HG02623 (cell line): Measurements from ENCODE around the gene KRTAP13-1.

Experiments
- ATAC-seq: cut with Tn5 transposase; IDR thresholded peaks from one replicate; pipeline ENCODE4 v1.9.1; 2021; ENCODE audit warnings: moderate library complexity; ENCODE audit not compliant: unreplicated experiment

KRTAP13-1 gene, protein sequence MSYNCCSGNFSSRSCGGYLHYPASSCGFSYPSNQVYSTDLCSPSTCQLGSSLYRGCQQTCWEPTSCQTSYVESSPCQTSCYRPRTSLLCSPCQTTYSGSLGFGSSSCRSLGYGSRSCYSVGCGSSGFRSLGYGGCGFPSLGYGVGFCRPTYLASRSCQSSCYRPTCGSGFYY

DNA sequence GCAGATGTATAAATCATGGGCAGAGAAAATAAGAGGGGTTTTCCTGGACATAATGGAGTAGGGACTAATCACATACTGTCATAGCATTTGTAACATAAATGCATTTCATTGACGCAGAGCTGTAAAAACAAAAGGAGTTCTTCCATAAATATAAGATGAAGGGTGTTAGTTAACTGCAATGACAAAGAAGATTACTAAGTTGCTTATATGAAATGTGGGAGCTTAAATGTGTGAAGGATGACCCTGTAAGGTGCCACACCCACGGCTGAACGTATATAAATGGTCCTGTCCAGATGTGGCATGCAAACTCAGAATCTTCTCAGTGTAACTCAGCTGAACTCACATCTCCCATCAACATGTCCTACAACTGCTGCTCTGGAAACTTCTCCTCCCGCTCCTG, at the start of gene KRTAP13-1:
KRTAP13-1 (plus strand) TSS at position 301 of the 400 bp plus-strand sequence; CDS start at position 357, 56 bp downstream.
- no peak for ATAC-seq

DNA sequence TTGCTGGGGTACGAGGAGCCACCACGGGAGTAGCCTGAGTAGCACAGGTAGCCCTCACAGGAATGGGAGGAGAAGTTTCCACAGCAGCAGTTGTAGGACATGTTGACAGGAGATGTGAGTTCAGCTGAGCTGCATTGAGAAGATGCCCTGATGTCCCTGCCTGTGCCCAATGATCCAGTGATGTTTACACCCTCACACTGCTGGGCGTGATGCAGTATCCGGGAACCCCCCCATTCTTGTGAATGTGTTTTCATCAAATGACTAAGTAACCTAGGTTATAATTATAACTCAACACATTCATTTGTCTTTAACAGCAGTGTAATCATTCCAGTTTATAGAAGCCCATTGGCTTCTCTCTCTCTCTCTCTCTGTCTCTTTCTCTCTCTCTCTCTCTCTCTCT, 47.3 kb upstream of the KRTAP13-1 start, which contains the start of gene KRTAP23-1:
KRTAP23-1 (minus strand) TSS at position 101 of the 400 bp plus-strand sequence; CDS start at position 101, 0 bp downstream.
- ATAC-seq = no peak

DNA sequence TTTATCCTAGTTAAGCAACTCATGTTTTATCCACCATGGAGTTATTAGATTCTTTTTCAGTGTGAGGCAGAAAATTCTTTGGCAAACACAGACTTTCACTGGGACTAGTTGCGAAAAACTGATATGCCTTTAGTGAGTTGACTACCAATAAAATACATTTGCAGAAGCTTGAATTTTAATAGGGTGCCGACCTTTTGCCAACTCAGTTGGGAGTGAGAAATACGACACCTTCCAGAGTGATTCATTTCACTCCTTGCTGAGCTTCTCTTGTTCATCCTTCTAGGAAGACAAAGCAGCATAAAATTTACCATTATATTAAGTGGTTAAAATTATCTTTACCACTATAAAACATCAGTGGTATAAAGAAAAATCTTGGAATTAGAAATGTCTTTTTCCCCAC, 46.3 kb upstream of the KRTAP13-1 start:
- no peak for ATAC-seq

DNA sequence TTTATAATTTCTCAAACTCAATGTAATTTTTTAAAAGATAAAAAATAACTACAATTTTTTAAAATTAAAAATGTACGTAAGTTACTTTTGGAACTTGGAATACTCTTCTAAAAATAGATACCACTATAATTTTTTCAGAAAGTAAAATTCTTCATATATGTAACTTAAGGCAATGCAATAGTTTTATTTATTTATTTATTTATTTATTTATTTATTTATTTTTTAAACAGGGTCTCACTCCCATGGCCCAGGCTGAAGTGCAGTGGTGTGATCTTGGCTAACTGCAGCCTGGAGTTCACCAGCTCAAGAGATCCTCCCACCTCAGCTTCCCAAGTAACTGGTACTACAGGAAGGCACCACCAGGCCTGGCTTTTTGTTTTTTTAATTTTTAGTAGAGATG, 44.3 kb upstream of the KRTAP13-1 start:
- no peak for ATAC-seq

DNA sequence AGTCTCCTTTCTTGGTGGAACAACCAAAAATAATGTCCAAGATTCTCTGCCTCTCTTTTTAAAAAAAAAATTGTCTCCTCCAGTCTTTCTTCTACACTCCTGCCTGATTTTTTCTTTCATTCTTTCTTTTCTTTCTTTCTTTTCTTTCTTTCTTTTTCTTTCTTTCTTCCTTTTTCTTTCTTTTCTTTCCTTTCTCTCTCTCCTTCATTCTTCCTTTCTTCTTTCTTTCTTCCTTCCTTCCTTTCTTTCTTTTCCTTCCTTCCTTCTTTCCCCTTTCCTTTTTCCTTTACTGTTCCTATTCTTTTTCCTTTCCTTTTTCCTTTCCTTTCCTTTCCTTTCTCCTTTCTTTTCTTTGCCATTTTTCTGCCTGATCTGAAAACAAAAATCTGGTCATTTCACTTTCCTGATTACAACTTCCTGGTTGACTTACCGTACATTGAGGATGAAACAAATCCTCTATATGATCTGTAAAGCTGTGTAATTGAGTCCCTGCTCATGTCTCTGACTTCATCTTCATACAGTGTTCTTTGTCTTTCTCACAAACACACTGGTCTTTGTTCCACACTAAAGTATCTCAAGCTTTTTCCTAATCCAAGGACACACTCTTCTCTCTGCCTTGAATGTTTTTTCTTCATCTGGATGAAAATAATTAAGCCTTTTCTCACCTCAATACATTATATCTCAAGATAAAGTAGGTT, 41.4 kb upstream of the KRTAP13-1 start:
- ATAC-seq = no peak

DNA sequence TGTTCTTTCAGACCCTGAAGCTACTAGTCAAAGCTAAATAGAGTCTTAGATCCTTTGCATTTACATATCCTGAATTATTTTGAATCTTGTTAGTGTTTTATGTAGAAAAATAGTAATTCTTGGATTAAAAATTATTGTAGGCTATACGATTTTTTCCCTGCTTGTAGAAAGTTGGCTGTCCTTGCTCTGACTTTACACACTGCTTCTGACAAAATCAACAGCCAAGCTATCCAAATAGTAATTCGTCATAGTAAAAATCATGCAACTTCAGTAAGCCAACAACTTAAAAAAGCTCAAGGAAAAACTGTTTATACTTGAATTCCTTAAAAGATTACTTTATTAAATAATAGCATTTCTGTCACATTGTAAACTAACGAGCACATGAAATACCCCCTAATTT, 39.9 kb upstream of the KRTAP13-1 start:
- no peak for ATAC-seq

DNA sequence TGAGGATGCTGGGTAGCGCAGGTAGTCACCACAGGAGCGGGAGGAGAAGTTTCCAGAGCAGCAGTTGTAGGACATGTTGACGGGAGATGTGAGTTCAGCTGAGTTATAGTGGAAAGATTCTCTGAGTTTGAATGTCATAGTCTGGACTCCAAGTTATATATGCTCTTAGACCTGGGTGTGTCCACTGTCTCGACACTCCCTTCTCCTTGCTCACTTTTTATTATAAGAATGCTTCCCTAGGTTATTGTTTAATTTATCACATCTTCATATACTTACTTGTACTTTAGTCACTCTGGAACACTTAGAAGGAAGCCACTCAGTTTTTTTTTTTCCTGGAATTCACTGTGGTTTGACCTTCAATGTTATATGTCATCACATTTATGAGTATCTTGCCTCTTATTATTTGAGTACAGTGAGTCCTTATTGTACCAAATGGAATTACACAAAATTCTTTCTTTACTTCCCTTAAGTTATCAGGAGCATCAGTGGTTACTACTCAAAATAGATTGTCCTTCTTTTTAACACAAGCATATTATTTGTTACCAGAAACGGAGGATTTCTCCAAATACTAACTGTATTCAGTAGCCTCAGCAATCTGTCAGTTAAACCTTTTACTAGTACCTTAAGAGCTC, 23.6 kb upstream of the KRTAP13-1 start, which contains the start of gene KRTAP13-2:
KRTAP13-2 (minus strand) TSS at position 133 of the 632 bp plus-strand sequence; CDS start at position 75, 58 bp downstream.
- ATAC-seq = no peak

DNA sequence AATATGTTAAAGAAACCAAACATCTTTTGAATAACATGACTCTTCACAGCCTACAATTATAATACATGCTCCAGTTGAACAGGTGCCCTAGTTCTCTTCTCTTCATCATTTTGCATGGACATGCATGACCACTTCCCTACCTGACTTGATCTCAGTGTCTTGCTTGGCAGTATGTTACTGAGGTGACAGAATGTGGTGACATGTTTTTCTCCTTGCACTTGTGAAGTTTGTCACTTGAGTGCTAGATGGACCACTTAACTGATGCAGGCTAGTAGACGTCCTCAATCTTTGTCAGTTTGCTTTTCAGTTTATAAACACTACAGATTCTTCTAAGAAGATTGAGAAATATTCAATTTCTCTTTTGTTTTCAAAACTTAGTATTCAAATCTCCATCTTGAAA, 13.6 kb upstream of the KRTAP13-1 start:
- no peak for ATAC-seq

DNA sequence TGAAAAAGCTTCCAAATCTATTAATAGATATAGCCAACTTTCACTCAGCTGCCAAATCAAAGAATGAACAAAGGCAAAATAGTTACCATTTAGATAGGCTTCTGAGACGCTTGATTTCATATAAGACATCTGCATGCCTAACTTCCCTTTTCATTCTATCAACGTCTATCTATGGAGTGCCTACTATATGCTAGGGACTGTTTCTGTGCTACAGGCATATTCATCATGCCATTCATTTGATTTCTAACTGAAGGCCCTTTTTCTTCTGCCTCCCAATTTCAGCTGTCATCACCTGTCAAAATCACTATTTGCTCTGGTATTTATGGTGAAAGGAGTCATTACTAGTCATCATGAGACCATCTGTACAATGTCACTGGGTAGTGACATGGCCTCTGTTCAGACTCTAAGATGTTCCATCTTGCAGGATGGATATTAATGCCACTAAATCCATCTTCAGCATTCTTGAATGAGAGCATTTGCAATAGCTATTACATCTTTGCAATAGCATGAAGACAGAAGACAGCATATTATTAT, 4.3 kb upstream of the KRTAP13-1 start:
- ATAC-seq = no peak

DNA sequence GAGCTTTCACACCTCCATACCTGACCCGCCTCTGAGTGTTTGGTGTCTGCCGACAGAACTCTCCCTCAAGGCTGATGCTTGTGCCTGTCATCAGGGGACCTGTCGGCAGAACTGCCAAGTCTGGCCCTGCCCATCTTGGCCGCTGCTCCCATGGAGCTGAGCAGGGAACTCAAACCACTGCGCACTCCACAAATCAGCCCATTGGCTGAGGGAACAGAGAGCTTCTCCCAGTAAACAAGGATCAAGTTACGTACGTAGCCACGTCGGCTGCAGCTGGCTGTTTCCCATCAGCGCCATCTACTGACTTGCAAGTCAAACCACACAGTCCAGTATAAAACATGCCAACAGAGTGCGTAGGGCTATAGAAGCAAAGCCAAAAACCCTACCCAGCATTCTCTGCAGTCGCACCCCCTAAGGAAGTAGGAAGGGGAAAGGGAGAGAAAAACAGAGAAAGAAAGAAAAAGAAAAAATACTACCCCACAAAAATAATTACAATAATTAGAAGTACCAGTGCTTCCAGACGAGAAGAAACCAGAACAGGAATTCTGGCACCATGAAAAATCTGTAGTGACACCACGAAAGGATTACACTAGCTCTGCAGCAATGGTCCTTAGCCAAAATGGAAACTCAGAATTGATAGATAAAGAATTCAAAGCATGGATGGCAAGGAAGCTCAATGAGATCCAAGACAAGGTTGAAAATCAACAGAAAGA, 13.1 kb downstream of the KRTAP13-1 start:
- no peak for ATAC-seq

DNA sequence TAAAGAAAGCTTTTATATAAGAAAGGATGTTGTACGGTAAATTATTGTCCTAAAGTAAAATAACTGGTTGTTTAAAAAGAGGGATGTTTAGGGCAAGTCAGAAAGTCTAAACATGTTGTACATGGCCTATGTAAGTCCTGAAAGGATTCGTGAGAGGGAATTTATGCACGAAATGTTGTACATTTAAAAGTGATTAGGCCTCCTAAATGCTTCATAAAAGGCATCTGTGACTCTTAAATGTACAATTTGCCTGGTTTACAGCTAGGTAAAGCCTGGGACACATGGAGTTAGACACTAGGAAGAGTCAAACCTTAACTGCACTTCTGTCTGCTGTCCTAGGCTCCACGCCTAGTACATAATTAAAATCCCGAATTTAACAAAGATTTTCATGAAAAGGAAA, 20.2 kb downstream of the KRTAP13-1 start:
- no peak for ATAC-seq

DNA sequence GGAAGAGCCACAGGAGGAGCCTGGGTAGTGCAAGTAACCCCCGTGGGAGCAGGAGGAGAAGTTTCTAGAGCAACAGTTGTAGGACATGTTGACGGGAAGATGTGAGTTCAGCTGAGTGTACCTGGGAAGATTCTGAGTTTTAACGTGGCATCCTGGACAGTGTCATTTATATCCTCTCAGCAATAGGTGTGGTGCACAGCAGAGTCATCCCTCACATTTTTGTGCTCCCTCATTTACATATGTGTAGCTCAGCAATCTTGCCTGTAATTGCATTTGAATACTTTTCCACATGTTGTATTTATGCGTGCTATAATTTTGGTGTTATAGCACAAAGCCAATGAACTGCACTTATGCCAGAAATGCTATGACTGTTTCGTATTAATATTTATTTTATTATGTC, 30.0 kb downstream of the KRTAP13-1 start, which contains the start of gene KRTAP13-3:
KRTAP13-3 (minus strand) TSS at position 101 of the 400 bp plus-strand sequence; CDS start at position 87, 14 bp downstream.
- no peak for ATAC-seq

DNA sequence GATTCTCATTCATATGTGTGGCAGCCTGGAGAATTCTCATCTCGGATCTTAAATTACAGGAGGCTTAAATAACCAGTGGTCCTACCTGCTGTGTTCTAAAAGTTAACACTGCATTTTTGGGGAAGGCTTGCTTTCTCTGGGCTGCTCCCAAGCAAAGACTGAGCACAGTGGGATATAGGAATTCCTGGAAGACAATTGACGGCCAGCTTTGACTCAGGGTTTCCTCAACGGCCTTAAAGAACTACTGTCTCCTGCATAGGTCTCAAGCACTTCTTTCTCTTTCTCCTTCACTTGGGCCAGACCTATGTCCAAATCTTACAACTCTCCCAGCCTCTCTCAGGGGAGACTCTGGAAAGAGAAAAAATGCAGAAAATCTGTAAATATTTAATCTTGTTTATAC, 30.9 kb downstream of the KRTAP13-1 start:
- ATAC-seq = no peak

DNA sequence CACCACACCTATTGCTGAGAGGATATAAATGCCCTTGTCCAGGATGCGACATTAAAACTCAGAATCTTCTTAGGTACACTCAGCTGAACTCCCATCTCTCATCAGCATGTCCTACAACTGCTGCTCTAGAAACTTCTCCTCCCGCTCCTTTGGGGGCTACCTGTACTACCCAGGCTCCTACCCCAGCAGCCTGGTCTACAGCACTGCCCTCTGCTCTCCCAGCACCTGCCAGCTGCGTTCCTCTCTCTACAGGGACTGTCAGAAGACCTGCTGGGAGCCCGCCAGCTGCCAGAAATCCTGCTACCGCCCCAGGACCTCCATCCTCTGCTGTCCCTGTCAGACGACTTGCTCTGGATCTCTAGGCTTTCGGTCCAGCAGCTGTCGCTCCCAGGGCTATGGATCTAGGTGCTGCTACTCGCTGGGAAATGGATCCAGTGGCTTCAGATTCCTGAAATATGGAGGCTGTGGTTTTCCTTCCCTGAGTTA, 34.4 kb downstream of the KRTAP13-1 start, which contains the start of gene KRTAP13-4:
KRTAP13-4 (plus strand) TSS at position 51 of the 486 bp plus-strand sequence; CDS start at position 107, 56 bp downstream.
- no peak for ATAC-seq

DNA sequence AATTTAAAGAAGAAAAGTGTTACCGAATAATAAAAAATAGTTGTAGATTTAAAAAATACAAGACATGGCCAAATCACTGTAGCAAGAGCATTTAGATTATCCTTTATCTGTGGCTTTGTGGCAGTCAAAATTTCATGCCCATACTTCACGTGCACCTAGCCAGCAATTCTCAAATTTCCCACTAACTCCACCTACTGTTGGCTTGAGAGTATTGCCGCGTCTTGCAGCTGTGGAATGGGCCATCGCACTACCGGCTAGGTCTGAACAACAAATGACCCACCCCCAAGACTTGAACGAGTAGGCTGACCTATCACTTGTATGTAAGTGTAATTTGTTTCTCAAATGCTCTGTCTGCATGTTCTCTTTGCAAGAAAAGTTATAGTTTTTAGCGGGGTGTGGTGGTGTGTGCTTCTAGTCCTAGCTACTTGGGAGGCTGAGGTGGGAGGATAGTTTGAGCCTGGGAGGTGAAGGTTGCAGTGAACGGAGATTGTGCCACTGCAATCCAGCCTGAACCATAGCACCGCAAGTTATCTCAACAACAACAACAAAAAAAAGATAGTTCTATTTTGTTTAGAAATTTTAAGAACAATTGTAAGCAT, 38.3 kb downstream of the KRTAP13-1 start:
- ATAC-seq = no peak

DNA sequence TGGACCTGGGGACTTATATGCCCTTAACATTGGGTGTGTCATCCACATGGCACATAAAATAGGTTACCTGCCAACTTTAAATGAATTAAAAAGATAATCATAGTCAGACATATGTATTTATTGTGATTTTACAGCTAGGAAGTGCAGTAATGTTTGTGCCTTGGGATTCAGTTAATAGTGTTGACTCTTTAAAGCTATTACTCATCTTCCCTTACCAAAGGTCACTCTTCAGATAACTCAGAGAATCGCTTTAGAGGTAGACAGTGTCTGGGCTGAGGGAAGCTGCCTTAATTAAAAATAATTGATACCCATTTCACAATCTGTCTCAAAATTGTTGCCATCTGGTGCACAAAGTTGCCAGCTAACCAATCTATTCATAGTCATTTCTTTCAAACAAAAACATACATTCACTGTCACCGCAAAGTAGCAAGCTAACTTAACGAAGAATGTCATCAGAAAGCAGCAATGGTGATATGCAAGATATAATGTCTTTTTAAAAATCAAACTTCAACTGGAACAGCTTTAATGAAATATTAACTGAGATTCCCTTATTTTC, 41.3 kb downstream of the KRTAP13-1 start:
- no peak for ATAC-seq

DNA sequence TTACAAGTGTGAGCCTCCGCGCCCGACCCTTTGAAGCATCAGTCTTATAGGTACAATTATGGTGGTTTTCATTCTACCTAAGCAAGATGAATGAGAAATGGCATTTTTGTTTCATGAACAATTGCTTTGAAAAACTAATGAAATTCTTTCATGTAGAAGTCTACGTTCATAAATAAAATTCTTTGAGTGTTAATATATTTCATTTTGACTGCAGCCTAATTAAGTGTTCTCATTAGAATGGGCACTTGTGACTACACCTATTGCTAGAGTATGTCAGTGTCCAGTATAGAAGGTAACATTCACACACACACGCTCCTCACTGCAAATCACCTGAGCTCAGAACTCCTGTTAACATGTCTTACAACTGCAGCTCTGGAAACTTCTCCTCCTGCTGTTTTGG, 44.1 kb downstream of the KRTAP13-1 start, which contains the start of gene KRTAP15-1:
KRTAP15-1 (plus strand) TSS at position 301 of the 400 bp plus-strand sequence; CDS start at position 354, 53 bp downstream.
- ATAC-seq = no peak

DNA sequence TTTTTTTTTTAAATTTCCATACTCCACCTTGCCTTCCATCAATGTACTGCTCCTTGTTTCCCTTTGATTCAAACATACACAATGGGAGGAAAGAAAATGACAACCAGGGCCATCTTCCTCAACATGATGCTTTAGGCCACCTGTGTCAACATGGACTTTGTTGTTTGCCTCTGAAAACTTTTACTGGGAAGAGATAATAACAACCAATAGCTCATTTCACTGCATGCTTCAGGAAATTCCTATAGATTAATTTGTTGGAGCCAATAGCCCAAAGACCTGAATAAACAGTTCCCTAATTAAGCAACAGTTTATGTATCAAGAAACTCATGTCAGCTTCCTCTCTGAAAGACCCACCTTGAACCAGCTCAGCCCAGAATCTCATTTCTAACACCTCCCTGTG, 47.4 kb downstream of the KRTAP13-1 start:
- no peak for ATAC-seq

DNA sequence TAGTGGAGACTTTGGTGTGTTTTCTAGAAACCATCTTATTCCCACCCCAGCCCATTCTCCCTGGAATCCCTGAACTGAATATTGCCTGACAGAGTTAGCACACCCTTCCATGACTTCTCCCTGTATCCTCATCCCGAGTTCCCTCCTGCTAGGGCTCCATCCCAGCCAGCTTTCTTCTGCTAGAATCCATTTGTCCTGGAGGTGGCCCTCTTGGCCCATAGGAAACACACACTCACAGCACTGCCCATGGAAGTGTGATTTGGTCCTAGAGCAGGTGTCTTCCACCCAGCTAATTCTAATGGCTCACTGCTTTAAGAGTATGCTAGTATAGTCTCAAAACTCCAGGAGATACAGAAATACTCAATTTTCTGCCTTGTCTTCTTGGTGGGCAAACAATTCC, 48.4 kb downstream of the KRTAP13-1 start:
- ATAC-seq = no peak
